Measurements from ENCODE around the gene UGT2A3. TPM values are rescaled to one million over a fixed set of nuclear protein-coding genes. Genes with fewer than 3 reads are reported as not detected.
"Not testable (repeated sequence)": the region's sequence is repeated elsewhere in the genome, so short reads cannot be mapped to it uniquely, and the experiment has no call there.

UGT2A3 gene
- total and polyA plus RNA-seq, 2 of the 4 experiments (the other 2 are of a cell fraction) = not detected

DNA sequence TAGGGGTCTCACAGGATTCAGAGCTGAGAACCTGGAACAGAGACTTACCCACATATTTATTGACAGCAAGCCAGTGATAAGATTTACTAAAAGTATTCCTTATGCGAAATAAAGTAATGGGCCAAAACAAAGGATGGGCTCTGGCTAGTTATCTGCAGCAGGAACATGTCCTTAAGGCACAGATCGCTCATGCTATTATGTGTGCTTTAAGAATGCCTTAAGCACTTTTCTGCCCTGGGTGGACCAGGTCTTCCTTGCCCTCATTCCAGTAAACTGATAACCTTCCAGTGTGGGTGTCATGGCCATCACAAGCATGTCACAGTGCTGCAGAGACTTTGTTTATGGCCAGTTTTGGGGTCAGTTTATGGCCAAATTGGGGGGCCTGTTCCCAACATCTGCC, 7.5 kb upstream of the UGT2A3 start:
- H2BK15ac ChIP-seq (ENCODE audit: low read depth, low read length); H3K14ac ChIP-seq (replicated peaks; ENCODE audit: low read depth, low read length); H3K4me1 ChIP-seq (ENCODE audit: control insufficient read depth, insufficient read depth, low read length); H3K18ac ChIP-seq (ENCODE audit: low read depth, low read length); H4K20me1 ChIP-seq (ENCODE audit: insufficient read depth, low read length); H3K56ac ChIP-seq (ENCODE audit: extremely low read depth, insufficient read depth, low read length); CTCF ChIA-PET; dilution Hi-C loops (cut with HindIII; ENCODE audit: low sequenced_read_pairs, unreplicated experiment); intact Hi-C loops (cut with micrococcal nuclease); H3K27me3 ChIP-seq (ENCODE audit: control insufficient read depth, insufficient read depth, low read length); H2AK9ac ChIP-seq (replicated peaks; ENCODE audit: low read depth, low read length, poor library complexity); ATAC-seq (ENCODE audit: low read depth); BruUV-seq (replicated peaks); H3K9ac ChIP-seq (ENCODE audit: low read depth, low read length); H3K4ac ChIP-seq (ENCODE audit: low read depth, low read length); H2AK5ac ChIP-seq (ENCODE audit: low read depth, low read length); H3K27ac ChIP-seq (ENCODE audit: insufficient read depth, low read length); H4K5ac ChIP-seq (ENCODE audit: low read depth, low read length); H3K36me3 ChIP-seq (ENCODE audit: control insufficient read depth, insufficient read depth, low read length); POLR2A ChIA-PET (ENCODE audit: unreplicated experiment); H3K9me1 ChIP-seq (ENCODE audit: insufficient read depth, low read length); H2AFZ ChIP-seq (replicated peaks; ENCODE audit: low read length, poor library complexity); DNase-seq; H4K8ac ChIP-seq (ENCODE audit: low read depth in 2 of 2, low read length in 2 of 2); H2BK120ac ChIP-seq (ENCODE audit: low read depth, low read length); H3K9me3 ChIP-seq (ENCODE audit: control insufficient read depth, insufficient read depth, low read length); H2BK20ac ChIP-seq (ENCODE audit: low read depth, low read length); in situ Hi-C loops (cut with MboI; ENCODE audit: low sequenced_read_pairs); H3K23ac ChIP-seq (ENCODE audit: low read depth, low read length); H3K79me1 ChIP-seq (ENCODE audit: low read depth in 1 of 2, low read length in 2 of 2); H2BK5ac ChIP-seq (ENCODE audit: low read depth, low read length, poor library complexity, severe bottlenecking); H3K4me2 ChIP-seq (ENCODE audit: low read depth, low read length); H4K91ac ChIP-seq (ENCODE audit: insufficient read depth, low read depth, low read length); H3K4me3 ChIP-seq (ENCODE audit: insufficient read depth, low read depth, low read length): not testable (repeated sequence)
- WGBS, 2 experiments (ENCODE audit: extremely low coverage in 2 of 2, insufficient read length in 1 of 2) = no CpG with 5 or more reads among the region's 2 CpGs
